HepG2 (cell line): ENCODE data around the gene EPB41L1.

Experiments
- ADNP ChIP-seq: sonication (generic); formaldehyde crosslinking; IDR thresholded peaks from 2 replicates; pipeline ENCODE4 v1.4.0; 2020; ENCODE audit warnings: missing genetic modification reagents
- BRCA1 ChIP-seq: sonication (generic); formaldehyde crosslinking; IDR thresholded peaks from 2 replicates; pipeline ENCODE4 v1.4.0; 2020; ENCODE audit warnings: missing genetic modification reagents
- FOSL2 ChIP-seq: sonication (generic); formaldehyde crosslinking; IDR thresholded peaks from 2 replicates; pipeline ENCODE4 v1.4.0; 2020; ENCODE audit warnings: missing genetic modification reagents
- HOXA7 ChIP-seq: sonication (generic); formaldehyde crosslinking; IDR thresholded peaks from 2 replicates; pipeline ENCODE4 v1.8.1; 2022; ENCODE audit warnings: mild to moderate bottlenecking, missing genetic modification reagents, moderate library complexity
- KAT8 ChIP-seq: IDR thresholded peaks from 2 replicates; pipeline ENCODE4 v1.6.1; 2016; ENCODE audit warnings: missing genetic modification reagents, missing compliant biosample characterization
- TCF12 ChIP-seq, 2 experiments: fragments of 450-650 bp in 1 of 2; sonication (generic) in 1 of 2; formaldehyde crosslinking in 1 of 2; IDR thresholded peaks; 2 replicates each; pipeline versions ENCODE4 v1.6.1 to v1.8.0; 2017 to 2022; ENCODE audit warnings: antibody characterized with exemption in 1 of 2, mild to moderate bottlenecking in 1 of 2, missing genetic modification reagents in 1 of 2, moderate library complexity in 1 of 2
- TF ChIP-seq, protein P1 (sequence below): sonication (generic); formaldehyde crosslinking; IDR thresholded peaks from 2 replicates; pipeline ENCODE4 v1.5.0; 2020; ENCODE audit warnings: mild to moderate bottlenecking, missing genetic modification reagents, moderate library complexity

GRCh38 chr20:36210436-36211021, 56.0 kb downstream of the EPB41L1 start:
- TF ChIP-seq HOXA7 (no peak), BRCA1 (no peak), ADNP (CRISPR knock-in tag) (no peak), TCF12 (IDR thresholded peaks at IDR 0.05) (no peak), TCF12 (CRISPR knock-in tag; IDR thresholded peaks at IDR 0.05) (no peak), KAT8 (CRISPR knock-in tag) (no peak), FOSL2 (no peak)
- TF ChIP-seq, protein P1, sequence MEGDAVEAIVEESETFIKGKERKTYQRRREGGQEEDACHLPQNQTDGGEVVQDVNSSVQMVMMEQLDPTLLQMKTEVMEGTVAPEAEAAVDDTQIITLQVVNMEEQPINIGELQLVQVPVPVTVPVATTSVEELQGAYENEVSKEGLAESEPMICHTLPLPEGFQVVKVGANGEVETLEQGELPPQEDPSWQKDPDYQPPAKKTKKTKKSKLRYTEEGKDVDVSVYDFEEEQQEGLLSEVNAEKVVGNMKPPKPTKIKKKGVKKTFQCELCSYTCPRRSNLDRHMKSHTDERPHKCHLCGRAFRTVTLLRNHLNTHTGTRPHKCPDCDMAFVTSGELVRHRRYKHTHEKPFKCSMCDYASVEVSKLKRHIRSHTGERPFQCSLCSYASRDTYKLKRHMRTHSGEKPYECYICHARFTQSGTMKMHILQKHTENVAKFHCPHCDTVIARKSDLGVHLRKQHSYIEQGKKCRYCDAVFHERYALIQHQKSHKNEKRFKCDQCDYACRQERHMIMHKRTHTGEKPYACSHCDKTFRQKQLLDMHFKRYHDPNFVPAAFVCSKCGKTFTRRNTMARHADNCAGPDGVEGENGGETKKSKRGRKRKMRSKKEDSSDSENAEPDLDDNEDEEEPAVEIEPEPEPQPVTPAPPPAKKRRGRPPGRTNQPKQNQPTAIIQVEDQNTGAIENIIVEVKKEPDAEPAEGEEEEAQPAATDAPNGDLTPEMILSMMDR (CRISPR knock-in tag): peak; percentile 47
